HG02943 (cell line): ENCODE data around the gene HHEX.
"Not testable (repeated sequence)": the region's sequence is repeated elsewhere in the genome, so short reads cannot be mapped to it uniquely, and the experiment has no call there.

Experiments used
- ATAC-seq: cut with Tn5 transposase; IDR thresholded peaks from one replicate; pipeline ENCODE4 v1.9.1; 2021; ENCODE audit warnings: mild to moderate bottlenecking, low read depth, moderate library complexity; ENCODE audit not compliant: unreplicated experiment

Gene HHEX

GRCh38 chr10:92689663-92690210 is at the start of gene HHEX:
HHEX (plus strand) TSS chr10:92689955; CDS start chr10:92689987, 32 bp downstream.
- ATAC-seq, result no peak

DNA sequence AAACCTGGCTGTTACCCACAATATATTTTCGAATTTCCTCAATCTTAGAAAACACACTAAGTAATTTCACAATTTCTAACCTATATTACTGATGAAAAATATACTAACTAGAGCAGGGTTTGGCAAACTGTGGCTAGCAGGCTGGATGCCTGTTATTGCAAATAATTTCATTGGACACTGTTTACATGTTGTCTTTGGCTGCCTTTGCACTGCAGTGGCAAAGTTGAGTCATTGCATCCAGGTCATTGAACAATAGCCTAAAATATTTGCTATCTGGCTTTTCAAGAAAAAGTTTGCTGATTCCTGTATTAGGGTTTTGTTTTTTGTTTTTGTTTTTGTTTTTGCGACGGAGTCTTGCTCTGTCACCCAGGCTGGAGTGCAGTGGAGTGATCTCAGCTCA is 49.6 kb upstream of the HHEX start:
- ATAC-seq, result no peak

DNA sequence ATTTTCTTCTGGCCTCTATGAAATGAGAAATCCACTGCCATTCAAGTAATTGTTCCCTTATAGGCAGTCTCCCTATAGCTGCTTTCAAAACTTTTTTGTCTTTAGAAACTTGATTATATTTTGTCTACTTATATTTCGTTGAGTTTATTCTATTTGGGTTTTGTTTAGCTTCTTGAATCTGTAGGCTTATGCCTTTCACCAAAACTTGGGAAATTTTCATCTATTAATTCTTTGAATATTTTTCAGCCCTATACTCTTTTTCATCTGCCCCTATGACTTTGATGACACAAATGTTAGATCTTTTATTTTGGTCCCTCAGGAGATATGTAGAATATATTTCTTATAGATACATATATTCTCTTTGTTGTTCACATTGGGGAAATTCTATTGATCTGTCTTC is 48.3 kb upstream of the HHEX start:
- no peak for ATAC-seq

GRCh38 chr10:92644921-92645320 is 44.8 kb upstream of the HHEX start:
- no peak for ATAC-seq

GRCh38 chr10:92650864-92651263 is 38.9 kb upstream of the HHEX start:
- not testable (repeated sequence) for ATAC-seq

GRCh38 chr10:92655426-92655825 is 34.3 kb upstream of the HHEX start:
- ATAC-seq, result no peak

DNA sequence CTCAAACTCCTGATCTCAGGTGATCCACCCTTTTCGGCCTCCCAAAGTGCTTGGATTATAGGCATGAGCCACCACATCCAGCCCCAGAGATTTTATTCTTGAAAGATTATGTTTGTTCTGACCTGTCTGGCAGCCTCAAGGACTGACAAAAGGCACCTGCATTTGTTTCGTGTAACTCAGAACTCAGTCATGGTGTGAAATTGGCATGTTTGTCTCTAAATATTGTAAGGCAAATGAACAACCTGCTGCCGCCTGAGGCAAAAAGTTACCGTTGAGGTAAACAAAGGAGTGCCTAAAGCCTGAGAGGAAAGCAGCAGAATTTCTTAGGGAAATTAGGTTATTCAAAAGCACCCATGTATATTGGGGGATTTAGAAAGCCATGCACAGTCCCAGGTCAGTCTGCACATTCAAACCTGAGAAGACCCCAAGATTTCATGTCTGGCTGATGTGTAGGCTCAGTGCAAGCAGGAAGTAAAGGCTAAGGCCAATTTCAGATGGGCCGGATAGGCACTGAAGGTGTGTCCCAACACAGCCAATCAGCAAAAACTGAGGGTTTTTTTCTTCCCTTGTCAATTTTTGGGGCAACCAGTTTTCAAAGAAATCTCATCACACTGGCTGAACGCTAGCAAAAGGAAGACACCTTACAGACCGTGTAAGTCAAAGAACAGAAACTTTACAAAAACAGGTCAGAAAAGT is 33.3 kb upstream of the HHEX start:
- ATAC-seq, result no peak

- no peak for ATAC-seq
Measured at GRCh38 chr10:92657024-92657423, 32.7 kb upstream of the HHEX start.

- ATAC-seq, result no peak
Measured at GRCh38 chr10:92662848-92663247, 26.9 kb upstream of the HHEX start.

DNA sequence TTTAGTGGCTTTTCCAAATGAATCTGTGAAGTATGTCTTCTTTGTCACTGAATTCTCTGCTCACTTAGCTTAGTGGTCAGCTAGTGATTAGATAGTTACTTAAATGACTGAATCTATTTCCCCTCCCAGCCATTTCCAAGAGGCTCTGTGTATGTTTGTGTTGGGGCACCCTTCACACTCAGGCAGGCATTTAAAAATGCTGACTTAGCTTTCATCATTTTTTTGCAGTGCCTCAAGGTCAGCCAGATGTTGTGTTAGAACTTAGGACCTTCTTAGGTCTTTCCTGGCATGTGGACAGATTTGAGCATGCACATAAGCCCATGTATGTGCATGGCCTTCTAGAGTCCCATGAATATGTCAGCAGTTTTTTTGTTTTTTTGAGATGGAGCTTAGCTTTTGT is 25.4 kb upstream of the HHEX start:
- ATAC-seq, result no peak

DNA sequence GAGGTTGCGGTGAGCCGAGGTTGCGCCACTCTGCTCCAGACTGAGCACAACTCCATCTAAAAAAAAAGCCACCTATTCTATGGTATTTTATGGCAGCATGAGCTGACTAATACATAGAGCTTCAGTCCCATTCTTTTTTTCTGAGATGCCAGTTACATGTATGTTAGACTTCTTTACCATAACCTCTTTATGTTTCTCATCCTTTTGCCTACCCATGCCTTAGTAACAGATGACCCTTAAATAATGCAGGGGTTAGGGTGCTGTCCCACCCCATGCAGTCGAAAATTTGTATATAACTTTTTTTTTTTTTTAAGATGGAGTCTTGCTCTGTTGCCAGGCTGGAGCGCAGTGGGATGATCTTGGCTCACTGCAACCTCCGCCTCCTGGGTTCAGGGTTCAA is 22.7 kb upstream of the HHEX start:
- no peak for ATAC-seq

- ATAC-seq, result no peak
Measured at GRCh38 chr10:92677708-92678107, 12.0 kb upstream of the HHEX start.

DNA sequence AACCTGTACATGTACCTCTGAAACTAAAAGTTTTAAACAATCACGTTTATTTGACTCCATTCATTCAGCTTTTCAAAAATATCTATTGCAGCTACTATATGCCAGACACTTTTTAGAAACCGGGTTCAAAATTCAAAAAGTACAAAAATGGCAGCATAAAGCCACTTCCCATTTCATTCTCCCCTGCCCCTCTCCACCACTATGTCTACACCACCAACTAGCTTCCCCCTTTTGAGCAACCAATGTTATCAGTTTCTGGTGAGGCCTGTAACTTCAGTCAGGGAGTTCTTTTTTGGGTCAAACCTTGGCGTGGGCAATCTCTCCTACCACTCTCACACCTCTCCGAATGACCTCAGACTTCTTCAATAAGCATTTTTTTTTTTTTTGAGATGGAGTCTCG is 11.5 kb upstream of the HHEX start:
- no peak for ATAC-seq

- no peak for ATAC-seq
Measured at GRCh38 chr10:92681306-92681834, 8.4 kb upstream of the HHEX start.

GRCh38 chr10:92688573-92688926 is 1.2 kb upstream of the HHEX start:
- no peak for ATAC-seq

- ATAC-seq, result no peak
Measured at GRCh38 chr10:92688927-92689662, 660 bp upstream of the HHEX start.

DNA sequence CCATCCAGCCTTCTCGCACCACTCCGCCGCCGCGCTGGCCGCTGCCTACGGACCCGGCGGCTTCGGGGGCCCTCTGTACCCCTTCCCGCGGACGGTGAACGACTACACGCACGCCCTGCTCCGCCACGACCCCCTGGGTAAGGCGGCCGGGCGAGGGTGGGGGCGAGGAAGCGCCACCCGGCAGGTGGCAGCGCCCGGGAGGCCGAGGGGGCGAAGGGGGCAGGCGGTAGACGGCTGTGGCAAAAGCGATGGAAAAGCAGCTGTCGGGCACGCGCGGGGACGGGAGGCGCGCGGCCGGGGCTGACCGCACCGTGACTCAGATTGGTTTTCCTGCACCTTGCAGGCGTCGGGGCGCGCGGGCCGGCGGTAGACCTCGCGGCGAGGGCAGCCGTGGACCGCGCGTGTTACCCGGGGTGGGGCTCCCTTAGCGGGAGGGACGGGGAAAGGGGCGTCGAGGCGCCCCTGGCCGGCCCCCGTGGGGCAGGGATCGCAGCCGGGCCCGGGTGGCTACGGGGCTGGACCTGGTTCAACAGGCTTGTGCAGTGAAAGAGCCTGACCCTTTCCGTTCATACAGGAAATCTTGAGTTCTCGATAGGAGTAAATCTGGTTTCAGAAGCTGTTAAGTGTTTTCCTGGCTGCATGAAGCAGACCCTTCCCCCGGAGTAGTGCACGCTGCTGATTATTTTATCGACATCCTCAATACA is 608 bp downstream of the HHEX start:
- ATAC-seq, result no peak

GRCh38 chr10:92690915-92691590 is 1.3 kb downstream of the HHEX start:
- ATAC-seq, result no peak

DNA sequence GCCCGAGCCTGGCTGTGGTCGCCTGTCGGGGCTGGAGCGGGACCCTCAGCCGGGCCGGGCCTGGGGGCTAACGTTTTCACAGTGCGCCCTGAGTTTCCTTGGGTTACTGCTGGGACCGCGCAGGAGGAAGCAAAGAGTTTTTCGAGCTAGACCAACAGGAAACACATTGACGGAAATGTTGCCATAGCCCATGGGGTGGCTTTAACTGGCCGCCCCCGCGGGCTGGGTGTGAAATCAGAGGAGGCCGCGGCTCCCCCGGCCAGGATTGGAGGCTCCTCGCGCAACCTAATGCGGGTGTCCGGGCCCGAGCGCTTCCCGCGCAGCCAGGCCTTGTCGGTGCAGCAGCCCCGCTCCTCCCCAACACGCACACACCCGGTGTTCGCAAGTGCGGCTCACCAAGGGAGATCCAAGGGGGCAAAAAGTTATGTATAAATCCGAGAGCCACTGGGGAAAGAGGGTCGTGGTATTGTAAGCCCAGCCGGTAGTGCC is 1.9 kb downstream of the HHEX start:
- ATAC-seq, result no peak

- ATAC-seq, result no peak
Measured at GRCh38 chr10:92692080-92692671, 2.4 kb downstream of the HHEX start.
